HG03521 (cell line): ENCODE measurements around the gene GTSE1.

Experiments
- ATAC-seq: cut with Tn5 transposase; IDR thresholded peaks from one replicate; pipeline ENCODE4 v1.9.1; 2021; ENCODE audit warnings: mild to moderate bottlenecking, moderate library complexity; ENCODE audit not compliant: unreplicated experiment

The GTSE1 gene

GRCh38 chr22:46274381-46274780, 22.3 kb upstream of the GTSE1 start:
- ATAC-seq: no peak

DNA sequence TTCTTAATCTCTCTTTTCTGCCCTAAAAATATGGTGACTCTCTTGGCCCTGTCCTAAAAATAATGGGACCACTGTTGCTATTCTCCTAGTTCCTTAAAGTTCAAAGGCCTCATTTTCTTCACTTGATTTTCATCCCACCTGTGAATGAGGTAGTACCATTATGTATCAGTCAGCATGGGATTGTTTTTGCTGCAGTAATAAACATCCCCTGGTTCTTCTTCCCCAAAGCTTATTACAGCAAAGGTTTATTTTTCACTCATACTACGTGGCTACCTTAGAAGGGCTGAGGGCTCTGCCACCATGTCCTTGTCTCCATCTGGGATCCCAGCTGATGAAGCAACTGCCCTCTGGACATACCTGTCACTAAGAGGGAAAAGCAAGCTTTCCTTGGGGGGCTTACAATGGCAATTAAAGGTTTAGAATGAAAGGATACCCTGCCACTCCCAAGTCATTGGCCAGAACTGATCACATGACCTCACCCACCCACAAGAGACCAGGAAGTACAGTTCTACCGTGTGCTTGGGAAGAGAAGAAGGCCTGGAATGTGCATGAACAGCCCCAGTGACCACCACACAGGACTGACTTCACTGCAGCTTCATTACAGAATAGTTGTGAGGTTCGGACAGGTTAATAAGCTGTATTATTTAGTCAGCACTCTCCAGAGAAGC, 21.1 kb upstream of the GTSE1 start:
- no peak for ATAC-seq

GRCh38 chr22:46276563-46276962, 20.1 kb upstream of the GTSE1 start:
- no peak for ATAC-seq

DNA sequence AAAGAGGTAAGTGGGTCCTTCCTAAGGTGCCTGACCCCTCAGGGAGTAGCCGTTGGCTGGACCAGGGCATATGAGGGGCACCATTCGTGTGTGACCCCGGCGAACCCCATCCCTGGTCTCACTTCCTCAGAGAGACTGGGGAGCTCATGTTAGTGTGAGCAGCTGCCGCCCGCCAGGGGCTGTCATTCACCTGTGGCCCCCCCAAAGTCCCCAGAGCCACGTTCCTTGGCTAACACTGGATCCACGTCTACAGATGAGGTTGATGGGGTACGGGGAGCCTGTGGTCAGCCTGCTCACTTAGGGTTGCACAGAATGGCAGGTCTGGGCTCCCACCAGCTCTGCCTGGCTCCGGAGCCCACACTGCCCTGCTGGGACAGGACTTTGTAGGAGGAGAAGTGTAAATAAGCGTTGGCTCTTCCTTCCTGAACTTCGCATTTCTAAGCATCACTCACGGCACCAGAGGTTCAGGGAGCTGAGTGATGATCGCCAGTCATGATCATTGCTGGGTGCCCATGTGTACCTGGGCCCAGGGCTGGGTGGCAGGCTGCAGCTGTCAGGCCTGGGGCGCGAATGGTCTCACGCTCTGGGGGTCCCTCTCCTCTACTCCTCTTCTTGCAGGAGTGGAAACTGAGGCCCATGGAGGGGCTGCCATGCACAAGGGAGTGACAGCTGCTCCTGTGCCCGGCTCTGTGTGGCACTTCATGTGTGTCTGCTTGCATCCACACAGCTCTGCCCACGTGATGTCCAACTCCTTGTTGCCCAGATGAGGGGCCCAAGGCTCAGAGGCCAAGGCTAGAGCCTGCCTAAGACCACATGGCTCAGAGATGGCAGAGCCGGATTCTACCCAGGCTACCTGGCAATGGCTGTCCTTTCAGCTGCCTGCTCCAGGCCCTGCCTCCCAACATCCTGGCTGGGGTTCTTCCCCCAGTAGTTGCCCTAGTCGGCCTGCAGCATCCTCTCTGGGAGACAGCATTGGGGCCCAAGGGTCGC, 17.7 kb upstream of the GTSE1 start:
- no peak for ATAC-seq

GRCh38 chr22:46280063-46280817, 16.4 kb upstream of the GTSE1 start:
- no peak for ATAC-seq

- ATAC-seq: no peak
These were observed 15.6 kb upstream of the GTSE1 start for GRCh38 chr22:46280999-46281623.

DNA sequence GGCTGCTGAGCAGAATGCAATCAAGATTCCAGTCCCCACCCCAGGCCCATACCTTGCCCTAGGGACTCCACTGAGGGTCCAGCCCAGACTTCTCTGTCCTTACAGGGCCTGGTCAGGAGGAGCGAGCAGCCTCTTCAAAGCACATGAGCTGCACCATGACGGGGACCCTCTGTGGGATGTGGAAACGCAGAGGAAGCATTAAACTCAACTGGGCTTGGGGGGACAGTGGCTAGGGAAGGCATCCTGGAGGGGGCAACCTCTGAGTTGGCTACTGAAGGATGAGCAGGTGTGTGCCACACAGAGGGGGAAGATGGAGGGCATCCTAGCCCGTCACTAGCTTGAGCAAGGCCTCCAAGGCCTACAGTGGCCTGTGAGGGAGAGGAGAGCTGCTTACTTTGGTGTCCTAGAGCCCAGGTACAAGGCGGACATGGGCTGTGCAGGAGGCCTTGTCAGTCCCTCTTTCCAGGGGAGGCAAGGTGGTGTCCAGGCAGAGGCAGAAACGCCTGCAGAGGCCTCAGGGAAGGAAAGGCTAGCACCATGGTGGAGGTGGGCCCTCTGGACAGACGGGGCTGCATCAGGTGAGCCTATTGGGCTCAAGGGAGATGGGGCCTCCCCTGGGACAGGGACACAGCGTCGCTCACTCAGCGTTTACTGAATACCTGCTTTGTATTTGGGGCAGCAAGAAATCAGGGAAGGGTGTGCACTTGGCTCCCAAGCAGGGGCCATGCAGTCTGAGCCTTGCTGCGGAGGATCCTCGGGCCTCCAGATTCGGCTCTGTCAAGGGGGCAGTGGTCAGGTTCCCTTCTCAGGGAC, 14.6 kb upstream of the GTSE1 start:
- no peak for ATAC-seq

GRCh38 chr22:46286006-46286405, 10.7 kb upstream of the GTSE1 start:
- no peak for ATAC-seq

DNA sequence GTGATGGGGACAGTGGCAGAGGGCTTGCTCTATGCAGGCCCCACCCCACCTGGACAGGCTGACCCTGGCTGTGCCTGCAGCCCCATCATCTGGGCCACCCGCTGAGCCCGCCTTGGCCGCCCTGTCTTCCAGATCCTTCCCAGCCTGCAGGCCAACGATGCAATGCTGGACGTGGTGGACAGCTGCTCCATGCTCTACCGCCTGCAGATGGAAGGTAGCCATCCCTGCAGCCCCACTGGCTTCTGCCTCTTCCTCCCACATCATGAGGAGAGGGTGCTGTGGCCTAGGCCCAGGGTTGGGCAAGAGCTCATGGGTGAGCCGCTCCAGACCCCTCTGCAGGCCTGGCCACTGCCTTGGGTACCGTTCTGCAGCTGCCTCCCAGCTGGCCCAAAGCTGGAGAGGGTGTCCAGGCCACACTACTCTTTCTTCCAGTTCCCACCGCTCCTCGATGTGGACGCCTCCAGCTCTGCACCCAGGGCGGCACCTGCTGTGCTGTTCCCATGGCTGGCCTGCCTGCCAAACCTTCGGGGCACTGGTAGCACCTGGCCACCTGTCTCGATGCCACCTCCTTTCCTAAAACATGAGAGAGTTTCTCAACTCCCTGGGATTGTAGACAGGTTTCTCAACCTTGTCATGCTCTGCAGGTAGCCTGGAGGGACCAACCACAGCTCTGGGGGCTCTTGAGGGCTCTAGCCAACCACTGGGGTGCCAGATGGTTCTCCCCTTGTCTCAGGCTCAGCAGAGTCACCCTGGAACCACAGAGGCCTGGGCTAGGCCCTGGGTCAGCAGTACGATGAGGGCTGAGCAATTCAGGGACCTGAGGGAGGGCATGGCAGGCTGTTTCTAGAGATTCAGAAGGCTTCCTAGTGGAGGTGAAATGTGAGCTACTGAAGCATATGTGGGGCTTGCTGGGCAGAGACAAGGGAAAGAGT, 9.5 kb upstream of the GTSE1 start:
- no peak for ATAC-seq

DNA sequence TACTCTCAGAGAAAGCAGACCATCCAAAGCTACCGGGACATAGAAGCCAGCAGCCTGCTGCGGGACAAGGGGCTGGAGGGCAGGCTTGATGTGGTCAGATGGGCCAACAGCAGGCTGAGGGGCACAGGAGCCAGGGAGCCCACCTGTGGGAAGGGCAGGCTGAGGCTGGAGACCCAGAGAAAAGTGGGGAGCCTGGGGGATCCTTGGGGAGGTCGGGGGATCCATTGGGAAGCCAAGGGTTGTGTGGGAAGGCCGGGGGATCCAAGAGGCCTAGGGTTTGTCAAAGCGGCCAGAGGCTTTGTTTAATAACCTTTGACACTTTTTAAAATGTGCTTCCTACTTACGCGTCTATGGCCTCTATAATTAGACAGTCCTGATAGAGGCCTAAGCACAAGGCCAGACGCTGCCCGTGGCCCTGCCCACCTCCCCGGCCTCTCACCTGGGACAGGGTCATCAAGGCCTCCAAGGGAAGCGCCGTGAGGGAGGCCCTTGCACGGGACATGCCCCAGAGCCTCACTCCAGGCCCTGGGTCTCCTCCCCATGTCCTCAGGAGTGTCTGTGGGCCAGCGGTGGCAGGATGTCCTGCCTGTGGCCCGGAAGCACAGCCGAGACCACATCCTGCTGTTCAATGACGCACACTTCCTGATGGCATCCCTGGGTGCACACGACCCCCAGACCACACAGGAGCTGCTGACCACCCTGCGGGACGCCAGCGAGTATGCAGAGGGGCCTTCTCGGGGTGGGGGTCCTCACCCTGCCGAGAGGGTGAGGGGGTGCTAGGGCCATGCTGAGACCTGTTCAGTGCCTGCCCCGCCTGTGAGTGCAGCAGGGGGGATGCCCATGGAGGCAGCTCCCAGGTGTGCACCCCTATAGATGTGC, 8.6 kb upstream of the GTSE1 start:
- peak; percentile 44 for ATAC-seq

DNA sequence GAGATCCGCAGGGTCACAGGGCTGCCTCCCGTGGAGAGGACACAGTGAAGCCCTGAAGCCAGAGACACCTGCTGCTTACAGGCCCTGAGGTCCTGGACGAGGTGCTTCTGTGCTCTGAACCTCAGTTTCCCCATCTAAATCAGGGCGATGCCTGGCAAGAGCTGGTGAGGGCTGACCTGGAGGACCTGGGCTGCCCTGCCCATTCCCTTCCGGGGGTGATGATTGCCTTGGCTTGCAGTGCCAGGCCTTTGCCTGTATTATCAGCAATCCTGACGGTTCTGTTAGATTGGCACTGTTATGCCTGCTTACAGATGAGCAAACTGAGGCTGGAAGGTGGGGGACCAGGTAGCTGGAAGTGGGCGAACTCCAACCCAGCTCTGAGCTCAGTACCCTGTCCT, 7.8 kb upstream of the GTSE1 start:
- ATAC-seq: no peak

- ATAC-seq: no peak
These were observed 7.3 kb upstream of the GTSE1 start for GRCh38 chr22:46289244-46289891.

DNA sequence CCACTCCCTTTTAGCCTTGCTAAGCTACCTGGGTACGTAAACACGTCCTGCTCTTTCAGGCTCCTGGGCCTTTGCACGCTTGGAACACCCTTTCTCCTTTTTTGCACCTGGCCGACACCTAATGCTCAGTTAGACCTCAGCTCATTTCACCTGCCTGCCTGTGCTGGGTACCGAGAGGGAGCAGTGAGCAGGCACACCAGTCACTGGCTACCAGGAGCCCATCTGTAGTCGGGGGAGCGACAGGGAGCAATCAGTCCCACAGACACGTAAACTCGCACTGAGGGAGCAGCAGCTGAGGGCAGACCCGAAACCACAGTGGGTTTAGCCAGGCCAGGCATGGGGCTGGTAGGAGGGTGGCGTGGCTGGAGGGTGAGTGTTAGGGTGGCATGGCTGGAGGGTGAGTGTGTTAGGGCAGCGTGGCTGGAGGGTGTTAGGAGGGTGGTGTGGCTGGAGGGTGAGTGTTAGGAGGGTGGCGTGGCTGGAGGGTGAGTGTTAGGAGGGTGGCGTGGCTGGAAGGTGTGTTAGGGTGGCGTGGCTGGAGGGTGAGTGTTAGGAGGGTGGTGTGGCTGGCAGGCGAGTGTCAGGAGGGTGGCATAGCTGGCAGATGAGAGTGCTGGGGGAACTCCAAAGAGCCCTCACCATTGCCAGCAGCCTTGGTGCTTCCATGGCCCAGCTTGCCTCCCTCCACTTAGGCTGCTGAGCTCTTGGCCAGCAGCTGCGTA, 6.4 kb upstream of the GTSE1 start:
- no peak for ATAC-seq

GRCh38 chr22:46290843-46291785, 5.6 kb upstream of the GTSE1 start:
- ATAC-seq: no peak

GRCh38 chr22:46292173-46292572, 4.5 kb upstream of the GTSE1 start:
- ATAC-seq: no peak

GRCh38 chr22:46292732-46293131, 3.9 kb upstream of the GTSE1 start:
- ATAC-seq: no peak
